ENCODE measurements around the gene MAGI1.
"Not testable (repeated sequence)": the region's sequence is repeated elsewhere in the genome, so short reads cannot be mapped to it uniquely, and the experiment has no call there.

Gene MAGI1

DNA sequence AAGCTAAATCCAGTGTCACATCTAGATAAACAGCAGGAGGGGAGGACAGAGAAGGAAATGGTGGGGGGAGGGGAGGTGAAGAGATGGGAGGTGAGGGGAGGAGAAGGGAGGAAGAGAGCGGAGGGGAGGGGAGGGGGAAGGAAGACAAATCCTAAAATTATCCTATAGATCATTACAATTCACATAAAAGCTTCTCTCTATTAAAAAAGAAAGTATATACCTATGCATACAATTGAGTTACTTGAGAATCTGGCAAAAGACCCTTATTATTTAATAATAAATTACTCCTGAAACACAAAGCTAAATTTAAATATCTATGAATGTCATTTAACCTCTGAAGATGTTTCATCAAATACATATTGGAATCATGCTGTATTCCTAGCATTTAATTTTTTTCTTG lies 303.9 kb downstream of the MAGI1 start:
- DNase-seq = no peak

DNA sequence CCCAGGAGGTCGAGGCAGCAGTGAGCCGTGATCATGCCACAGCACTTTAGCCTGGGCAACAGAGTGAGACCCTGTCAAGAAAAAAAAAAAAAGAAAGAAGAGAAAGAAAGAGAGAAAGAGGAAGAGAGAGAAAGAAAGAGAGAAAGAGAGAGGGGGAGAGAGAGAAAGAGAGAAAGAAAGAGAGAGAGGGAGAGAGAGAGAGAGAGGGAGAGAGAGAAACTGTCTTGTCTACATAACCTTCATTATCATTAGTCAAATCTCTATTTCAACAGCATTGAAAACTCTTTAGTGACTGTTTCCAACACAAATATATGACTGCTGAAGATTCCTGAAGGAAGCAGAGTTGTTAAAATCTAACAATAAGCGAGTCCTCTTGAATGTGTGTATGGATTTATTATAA lies 304.3 kb downstream of the MAGI1 start:
- no peak for DNase-seq

DNA sequence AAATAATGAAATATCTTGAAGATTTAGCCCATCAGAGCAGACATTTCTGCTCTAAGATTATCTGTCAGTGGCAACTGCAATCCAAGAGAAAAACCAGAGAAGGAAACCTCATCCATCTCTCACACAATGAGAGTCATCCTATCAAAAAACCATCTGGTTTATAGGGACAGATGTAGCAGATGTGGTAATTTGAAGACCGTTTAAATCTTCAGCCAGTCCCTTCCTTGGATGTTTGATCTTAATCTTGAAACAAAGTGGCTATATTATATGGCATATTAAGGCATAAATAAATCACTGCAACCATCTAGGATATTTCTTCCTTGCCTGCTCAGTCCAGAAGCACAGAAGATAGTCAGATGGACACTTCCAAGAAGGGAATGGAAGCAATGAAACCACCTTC lies 305.3 kb downstream of the MAGI1 start:
- no peak for DNase-seq

DNA sequence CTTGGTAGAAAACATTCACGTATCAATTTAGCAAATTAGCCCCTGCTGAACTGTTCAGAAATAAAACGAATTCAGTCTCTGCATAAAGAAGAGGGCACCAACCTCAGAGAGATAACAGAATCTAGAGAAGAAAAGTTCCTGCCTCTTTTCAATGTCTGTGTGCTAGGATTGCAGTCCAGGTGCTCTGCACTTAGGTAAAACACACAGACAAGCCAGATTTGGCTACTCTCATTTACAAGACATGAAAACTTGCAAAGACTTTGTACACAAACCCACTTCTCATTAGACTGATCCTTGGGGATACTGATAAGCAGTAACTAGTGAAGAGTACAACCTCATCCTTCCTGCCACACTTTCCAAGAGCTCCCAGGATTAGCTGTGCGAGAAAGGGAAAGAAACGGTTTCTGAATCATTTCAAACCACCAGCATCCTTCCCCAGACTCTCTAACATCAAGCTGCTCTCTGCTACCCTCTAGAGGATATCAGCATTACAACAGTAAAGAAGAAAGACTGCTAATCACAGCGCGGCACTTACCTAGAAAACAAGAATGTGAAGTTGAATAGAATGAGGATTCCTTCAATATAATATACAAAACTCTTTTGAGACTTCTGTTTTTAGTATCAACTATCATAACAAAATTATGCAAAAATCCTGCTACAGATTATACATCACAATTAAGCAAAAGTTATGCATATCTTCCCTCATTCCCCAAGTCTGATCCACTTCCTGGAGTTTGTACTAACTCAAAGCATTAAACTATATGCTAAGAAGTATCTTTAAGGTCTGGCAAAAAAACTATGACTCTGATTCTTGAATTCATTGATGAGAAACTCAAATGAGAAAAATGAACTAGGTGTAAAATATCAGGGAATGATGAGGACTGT lies 306.4 kb downstream of the MAGI1 start:
- peak; percentile 58 for DNase-seq

DNA sequence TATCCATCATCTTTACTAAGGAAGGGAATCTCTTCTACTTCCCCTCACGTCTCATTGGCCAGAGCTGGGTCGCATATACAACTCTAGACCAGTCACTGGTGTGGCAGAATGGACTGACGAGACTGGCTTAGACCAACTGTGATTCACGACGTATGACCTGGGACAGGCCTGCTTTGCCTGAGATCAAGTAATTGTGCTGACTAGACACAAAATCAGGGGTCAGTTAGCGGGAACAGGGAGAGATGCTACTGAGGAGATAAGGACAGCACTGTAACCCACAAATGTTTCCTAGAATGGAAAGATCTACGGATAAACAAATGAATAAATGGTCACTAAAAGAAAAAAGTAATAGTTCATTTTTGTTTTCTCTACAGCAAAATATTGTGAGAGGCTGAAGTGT lies 308.3 kb downstream of the MAGI1 start:
- no peak for DNase-seq

DNA sequence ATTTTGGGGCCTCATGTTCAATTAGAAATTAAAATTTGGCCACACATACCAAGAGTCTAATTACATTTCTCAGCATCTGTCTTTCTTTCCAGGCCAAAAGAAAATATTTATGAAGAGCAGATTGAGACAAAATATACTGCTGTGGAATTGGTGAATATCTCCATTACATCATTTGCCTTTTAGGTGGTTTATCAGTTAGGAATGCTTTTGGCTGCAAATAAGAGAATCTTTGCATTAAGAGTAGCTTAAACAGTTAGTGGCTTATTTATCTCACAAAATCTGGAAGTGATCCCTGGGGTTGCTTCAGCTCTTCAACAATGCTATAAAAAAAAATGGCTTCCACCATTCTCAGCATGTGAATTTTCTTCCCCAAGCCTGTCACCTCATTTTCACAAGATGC lies 308.7 kb downstream of the MAGI1 start:
- no peak for DNase-seq

DNA sequence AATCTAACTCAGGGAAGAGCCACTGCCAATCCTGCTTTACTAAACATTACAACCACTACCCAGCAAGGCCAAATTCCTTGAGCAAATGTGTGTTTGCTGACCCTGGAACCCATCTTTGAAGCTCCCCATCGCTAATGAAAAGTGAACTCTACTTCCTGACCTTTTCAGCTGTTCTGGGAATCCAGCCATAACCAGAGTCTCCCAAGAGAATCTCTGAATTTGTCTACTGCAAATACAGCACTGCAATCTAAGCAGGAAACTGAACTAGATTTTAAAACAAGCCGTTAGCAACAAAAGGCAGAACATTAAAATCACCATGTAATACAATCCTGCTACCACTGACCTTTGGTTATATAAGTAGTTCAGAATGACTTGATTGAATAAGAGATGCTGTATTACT lies 309.2 kb downstream of the MAGI1 start:
- no peak for DNase-seq

DNA sequence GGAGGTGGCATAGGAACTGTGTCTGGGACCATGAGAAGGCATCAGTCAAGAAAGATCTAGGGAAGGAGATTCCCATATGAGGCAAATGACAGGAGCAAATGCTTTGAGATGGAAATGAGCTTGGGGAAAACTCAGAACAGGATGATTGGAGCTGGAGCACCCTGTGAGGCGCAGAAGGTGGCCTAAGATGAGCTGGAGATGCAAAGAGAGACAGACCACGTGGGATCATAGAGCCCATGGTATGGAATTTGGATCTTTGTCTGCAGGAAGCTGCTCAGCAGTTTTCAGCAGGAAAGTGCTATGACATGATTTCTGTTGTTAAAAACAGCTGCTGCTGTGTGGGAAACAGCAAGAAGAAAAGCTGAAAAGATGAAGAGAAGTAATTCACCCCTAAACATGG lies 310.6 kb downstream of the MAGI1 start:
- DNase-seq = no peak

DNA sequence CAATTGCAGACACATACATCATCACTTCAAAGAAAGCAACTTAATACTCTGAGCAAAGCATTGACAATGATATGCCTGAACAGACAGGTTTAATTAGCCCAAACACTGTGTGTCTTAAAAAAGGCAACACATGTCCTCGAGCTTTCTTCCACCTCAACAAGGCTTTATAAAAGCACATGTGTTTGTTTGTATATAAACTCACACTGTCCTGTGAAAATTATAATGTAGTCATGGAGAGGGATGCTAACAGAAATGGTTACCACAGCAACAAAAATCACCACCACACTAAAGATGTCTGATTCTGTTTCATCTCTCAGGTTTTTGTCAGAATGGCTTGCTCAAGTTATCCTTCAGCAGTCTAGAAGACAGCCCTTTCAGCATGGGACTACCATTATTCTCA lies 314.7 kb downstream of the MAGI1 start:
- DNase-seq = no peak

DNA sequence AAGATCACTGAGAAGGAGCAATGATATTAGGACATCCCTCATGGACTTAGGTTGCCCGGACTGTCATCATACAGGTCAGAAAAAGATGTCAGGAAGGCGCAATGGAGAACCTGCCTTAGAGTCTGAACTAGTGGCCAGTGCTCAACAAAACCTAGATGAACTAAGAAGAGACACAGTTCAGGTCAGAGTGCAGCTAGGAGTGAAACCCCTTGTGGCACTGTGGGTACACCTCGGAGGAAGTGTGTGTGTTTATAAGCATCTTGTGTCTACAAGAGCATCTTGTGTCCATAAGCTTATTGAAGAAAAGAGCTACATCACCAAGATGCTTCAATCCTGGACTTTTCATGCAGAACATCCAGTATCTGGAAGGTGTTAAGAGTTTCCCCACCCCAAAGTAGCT lies 315.7 kb downstream of the MAGI1 start:
- no peak for DNase-seq

DNA sequence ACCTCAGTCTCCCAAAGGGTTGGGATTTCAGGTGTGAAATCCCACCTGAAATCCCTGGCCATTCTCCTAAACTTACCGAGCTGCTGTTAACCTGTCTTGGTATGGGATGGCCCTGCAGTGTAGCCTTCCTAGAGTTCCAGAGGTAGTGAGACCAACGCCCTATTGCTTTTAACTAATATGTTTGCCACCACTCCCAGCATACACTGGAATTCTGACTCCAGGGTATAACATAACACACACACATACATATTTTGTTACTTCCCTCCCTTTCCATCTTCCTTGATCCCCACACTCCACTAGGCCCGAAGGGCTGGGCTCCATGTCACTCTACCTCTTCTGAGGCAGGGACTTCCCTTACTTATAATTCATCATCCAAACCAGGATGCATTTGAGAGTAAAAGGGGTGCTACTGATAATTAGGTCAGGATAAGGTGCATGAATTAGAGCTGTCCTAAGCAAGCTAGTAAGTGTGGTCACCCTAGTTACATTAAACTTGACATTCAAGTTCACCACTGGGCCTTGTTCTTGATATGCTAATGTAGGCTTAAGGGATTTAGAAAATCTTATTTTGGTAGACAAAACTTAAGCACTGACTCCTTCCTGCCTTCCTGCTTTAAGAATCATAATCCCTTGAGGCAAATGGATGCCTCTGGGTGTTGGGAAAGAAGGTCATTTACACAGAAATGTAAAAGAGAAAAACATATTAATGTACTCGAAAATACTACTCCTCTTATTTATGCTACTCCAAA lies 317.6 kb downstream of the MAGI1 start:
- no peak for DNase-seq

DNA sequence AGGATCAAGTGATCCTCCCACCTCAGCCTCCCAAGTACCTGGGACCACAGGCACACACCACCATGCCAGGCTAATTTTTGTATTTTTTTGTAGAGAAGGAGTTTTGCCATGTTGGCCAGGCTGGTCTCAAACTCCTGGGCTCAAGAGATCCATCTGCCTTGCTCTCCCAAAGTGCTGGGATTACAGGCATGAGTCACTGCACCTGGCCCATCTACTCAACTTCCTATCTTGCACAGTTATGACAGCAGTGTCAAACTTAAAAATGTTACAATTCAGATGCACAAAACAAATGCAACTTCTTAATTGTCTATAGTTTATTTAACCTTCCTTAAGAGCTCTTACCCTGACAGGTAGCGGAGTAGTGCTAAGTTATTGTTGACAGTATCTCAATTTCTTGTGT lies 319.1 kb downstream of the MAGI1 start:
- DNase-seq = not testable (repeated sequence)

DNA sequence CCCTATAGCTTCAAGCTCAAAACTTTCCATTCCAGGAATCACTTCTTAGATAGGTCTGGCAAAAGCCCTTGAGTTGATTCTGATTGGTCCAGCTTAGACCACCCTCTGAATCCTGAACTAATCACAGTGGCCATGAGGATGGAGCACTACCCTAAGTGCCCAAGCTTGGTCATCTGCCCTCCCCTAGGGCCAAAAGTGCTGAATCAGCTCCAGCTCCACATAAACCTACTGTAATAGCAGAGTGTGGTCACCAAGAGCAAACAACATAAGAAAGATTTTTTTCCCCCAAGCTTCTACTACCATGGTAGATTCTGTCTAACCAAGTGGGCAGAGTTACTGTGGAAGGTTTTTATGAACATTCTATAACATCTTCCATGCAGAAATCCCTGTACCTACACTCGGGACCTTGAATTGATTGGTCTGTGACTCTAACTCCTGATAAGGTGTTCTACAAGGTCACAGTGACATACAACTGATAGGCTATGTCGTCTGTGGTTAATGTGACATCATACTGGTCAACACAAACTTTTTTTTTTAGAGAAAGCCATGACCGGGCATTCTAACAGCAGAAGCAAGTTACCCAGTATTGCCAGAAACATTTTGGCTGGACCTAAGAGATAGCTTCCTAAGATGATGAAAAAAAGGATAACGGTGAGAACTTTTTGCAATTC lies 320.9 kb downstream of the MAGI1 start:
- DNase-seq = no peak

DNA sequence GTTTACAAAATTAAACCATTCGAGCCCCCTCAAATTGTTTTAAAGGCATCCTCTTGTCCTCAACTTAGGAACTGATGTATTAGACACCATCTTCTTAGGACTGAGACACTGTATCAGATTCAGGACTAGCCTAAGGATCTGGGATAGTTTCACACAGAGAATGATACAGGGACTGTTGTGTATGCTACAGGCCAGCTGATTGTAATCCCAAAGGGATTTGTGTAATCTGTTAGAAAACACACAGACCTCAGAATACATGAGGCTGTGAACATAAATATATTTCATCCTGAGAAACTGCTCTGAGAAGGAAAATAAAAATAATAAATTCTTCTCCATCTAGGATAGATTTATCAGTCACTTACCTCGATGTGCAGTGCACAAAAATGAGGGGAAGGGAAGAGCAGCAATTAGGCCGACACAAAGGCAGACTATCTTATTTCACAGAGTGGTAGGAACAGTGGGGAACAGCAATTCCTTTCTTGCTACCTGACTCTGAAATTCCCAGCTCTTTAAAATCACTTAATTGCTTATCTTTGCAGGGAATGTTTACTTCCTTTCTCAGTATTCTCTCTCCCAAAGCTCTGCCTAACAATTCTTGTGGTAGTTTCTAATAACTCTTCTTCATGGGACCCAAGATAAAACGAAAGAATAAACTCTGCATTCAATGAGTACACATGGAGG lies 322.5 kb downstream of the MAGI1 start:
- DNase-seq = no peak

DNA sequence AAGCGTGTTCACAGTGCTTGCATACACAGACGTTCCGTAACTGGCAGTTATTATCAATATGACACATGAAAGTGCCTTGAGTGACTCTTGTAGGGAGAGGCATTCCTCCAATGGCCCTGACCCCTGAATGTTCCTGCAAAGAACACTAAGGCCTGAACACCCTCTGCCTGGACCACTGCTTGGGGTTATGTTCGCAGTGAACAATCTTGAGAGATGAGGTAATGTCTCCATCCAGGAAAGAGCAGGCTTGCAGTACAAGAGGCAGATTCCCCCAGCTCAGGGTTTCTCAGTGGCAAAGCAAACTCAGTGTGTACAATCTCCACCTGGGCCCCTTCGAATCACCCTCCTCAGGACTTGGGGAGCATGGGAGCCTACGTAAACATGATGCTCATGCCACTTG lies 324.6 kb downstream of the MAGI1 start:
- no peak for DNase-seq

DNA sequence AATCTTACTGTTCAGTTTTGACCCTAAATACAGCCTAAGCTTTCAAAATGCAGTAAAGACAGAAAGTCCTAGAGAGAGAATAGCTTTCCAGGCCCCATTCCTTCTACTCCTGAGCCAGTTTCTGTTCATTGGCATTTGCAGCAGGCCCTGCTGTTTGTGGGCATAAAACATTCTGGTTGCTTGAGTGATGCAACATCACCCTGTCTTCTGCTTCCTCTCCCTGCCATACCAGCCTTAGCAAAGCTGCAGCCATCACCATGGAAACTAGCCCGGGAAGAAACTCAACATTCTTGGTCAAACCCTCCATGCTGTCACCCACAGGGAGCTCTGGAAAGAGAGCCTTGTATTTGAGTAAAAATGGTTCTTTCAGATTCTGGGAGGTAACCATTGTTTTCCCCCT lies 325.7 kb downstream of the MAGI1 start:
- DNase-seq = no peak

DNA sequence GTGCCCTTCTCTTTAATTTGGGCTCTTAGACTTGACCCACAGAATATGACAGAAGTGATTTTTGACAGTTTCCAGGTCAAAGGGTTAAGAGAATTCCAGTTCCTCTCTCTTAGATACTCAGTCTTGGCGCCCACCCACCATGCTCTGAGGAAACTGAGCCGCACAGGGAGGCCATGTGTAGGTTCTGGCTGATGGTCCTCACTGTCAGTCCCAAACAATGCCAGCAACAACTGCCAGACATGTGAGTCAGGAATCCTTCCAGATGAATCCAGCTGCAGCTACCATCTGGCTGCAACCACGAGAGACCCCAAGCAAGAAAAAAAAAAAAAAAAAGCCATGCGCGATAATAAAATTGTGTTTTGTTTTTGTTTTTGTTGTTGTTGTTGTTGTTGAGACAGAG lies 326.6 kb downstream of the MAGI1 start:
- DNase-seq = no peak

DNA sequence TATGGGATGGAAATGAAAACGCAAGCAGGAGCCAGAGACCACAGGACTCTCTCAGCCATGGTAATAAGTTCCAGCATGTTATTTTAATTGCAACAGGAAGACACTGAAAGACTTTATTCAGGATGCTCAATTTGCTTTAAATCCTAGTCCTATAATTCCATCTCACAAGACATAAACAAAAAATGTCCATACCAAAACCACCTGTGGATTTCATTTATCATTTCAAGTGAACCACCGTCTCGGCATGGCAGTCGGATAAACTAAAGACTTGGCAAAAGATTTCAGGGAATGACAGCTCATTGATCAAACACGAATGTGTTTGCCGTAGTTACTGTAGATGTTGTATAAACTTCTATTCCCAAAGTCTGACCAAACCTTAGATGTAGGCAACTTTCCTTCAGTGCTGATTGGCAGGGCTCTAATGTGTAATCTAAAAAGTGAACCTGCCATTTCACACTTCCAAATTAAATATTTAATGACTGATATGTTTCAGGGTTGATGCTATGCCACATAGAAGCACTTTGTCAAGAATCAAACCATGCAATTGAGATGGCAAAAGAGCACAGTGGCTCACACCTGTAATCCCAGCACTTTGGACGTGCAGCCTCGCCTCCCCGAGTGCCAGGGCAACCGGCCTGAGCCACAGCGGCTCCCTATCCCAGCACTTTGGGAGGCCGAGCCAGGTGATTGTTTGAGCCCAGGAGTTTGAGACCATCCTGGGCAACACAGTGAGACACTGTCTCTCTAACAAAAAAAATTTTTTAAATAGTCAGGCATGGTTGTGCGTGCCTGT lies 331.7 kb downstream of the MAGI1 start:
- no peak for DNase-seq

DNA sequence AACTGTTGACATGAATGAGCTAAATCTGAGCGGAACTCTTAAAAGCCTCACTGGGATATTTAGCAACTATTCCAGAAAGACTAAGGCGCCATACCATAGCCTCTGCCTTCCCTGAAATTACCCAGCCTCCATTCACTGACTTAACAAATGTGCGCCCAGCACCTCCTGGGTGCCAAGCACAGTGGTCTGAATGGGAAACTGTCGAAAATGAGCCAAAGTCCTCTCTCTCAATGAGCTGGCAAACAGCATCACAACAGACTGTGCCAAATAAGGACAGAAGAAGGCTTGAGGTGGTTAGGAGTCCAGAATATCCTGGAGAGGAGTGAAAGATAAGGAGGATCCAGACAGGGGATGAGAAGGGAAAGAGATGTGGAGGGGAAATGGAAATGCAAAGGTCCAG lies 332.4 kb downstream of the MAGI1 start:
- no peak for DNase-seq

DNA sequence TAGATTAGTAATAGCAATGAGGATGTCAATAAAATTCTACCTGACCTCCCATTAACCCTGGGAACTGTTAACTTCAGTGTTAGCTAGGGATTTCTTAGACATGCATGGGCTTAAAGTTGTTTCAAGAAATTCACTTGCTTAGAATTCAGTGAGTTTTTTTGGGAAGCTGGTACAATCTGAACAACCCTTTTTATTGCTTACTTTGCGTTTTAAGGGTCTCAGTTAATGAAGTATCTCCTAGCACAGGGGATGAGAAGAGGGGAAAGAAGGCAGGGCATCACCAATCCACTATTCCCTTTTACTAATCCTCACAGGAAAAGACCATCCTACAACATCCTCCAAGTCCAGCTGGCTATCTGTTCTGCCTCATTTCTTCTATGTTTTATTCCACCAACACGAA lies 334.9 kb downstream of the MAGI1 start:
- DNase-seq = no peak

DNA sequence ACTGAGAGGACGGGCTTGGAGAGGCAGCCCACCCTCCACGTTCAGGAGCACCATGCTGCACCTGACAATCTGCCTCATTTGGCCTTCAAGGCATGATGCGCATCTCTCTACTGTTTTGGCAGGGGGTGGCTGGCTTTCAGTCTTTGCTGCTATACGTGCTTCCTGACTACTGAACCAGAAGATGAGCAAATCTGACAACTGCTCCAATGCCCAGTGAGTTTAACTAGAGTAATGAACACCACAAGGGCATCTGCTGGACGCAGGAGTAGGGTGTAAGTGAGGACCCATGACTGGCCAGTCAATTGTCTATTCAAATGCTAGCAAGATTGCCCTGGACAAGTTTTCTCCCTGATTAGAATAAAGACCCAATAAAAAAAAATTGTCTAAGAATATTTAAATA lies 335.7 kb downstream of the MAGI1 start:
- DNase-seq = no peak

DNA sequence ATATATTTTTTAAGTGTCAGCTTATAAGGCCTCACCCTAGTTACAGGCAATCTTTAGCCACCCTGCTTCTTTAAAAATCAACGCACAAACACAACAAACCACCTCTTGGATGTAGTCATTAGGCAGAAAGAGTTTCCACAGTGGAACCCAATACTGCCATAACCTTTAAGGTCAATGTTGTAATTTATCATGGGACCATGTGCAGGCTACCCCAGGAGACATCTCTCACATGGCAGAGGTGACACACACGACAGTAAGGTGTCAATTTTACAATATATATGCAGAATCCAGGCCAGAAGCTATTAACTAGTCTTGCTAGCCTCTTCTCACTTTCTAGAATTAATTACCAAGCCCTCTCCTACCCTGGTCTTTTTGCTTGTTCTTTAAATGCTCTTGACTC lies 336.5 kb downstream of the MAGI1 start:
- no peak for DNase-seq

DNA sequence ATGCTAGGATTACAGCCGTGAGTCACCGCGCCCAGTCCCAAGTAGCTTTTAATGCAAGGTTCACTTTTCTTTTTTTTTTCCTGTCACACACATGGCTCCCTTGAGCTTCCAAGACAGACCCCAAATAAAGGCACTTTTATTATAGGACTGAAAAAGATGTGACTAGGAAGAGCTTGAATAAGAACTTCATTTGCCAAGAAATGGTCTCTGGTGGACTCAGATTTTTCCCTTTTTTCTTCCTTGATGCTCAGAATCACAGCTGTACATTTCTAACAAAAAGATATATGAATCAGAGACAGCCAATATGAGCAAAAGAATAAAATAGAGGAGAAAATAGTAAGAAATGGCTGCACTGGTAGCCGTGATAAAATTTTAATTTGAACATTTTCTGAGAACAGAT lies 337.2 kb downstream of the MAGI1 start:
- DNase-seq = no peak

Data from NCI-H345 (cell line).